Activated naive CD4-positive, alpha-beta T cell treated with Interleukin-2 at 50 U/mL for 16 hours (primary cell): ENCODE data around the gene RAB37.

Source experiments
- DNase-seq: peaks from one replicate; pipeline ENCODE4 v3.0.0-alpha.2; 2020

RAB37 gene

GRCh38 chr17:74736513-74737298 lies at the start of gene RAB37:
Gene RAB37 (plus strand): TSS chr17:74737256. CDS start chr17:74737273, 17 bp downstream.
- peak; percentile 46 for DNase-seq

- DNase-seq: no peak
Measured at GRCh38 chr17:74687886-74688285, 49.2 kb upstream of the RAB37 start.

GRCh38 chr17:74690409-74690825 lies 46.6 kb upstream of the RAB37 start:
- DNase-seq: no peak

GRCh38 chr17:74691151-74691550 lies 45.9 kb upstream of the RAB37 start:
- no peak for DNase-seq

- no peak for DNase-seq
Measured at GRCh38 chr17:74694081-74694480, 43.0 kb upstream of the RAB37 start.

GRCh38 chr17:74695629-74696028 lies 41.4 kb upstream of the RAB37 start:
- DNase-seq: no peak

GRCh38 chr17:74697515-74697914 lies 39.5 kb upstream of the RAB37 start:
- DNase-seq: no peak

GRCh38 chr17:74698069-74698468 lies 39.0 kb upstream of the RAB37 start:
- no peak for DNase-seq

GRCh38 chr17:74699236-74699635 lies 37.8 kb upstream of the RAB37 start:
- no peak for DNase-seq

GRCh38 chr17:74702116-74702871 lies 34.8 kb upstream of the RAB37 start:
- DNase-seq: no peak

- no peak for DNase-seq
Measured at GRCh38 chr17:74703311-74703710, 33.7 kb upstream of the RAB37 start.

- DNase-seq: no peak
Measured at GRCh38 chr17:74704544-74704943, 32.5 kb upstream of the RAB37 start.

GRCh38 chr17:74711058-74711824 lies 25.8 kb upstream of the RAB37 start:
- no peak for DNase-seq

GRCh38 chr17:74712301-74712700 lies 24.8 kb upstream of the RAB37 start:
- DNase-seq: no peak

- no peak for DNase-seq
Measured at GRCh38 chr17:74712756-74713155, 24.3 kb upstream of the RAB37 start, which contains the start of gene CD300LF. Gene CD300LF (minus strand): TSS chr17:74712923. CDS start chr17:74712866, 57 bp downstream.

- no peak for DNase-seq
Measured at GRCh38 chr17:74713171-74713755, 23.8 kb upstream of the RAB37 start.

GRCh38 chr17:74715144-74715543 lies 21.9 kb upstream of the RAB37 start:
- DNase-seq: no peak

- no peak for DNase-seq
Measured at GRCh38 chr17:74720506-74720905, 16.6 kb upstream of the RAB37 start.

- DNase-seq: no peak
Measured at GRCh38 chr17:74722782-74723181, 14.3 kb upstream of the RAB37 start.

- DNase-seq: no peak
Measured at GRCh38 chr17:74723891-74724290, 13.2 kb upstream of the RAB37 start.

GRCh38 chr17:74725111-74725510 lies 11.9 kb upstream of the RAB37 start:
- no peak for DNase-seq

GRCh38 chr17:74728033-74728701 lies 8.9 kb upstream of the RAB37 start:
- no peak for DNase-seq
